GM23248 (cell line): Measurements from ENCODE around the gene GRK2.

ENCODE experiments used
- EZH2 ChIP-seq: fragments of 200-600 bp; sonication (generic); IDR thresholded peaks from 2 replicates; pipeline ENCODE4 v1.6.1; 2018; ENCODE audit warnings: antibody characterized with exemption, mild to moderate bottlenecking; ENCODE audit not compliant: insufficient read depth, poor library complexity, severe bottlenecking
- EZH2phosphoT487 ChIP-seq: fragments of 200-600 bp; sonication (generic); IDR thresholded peaks from 2 replicates; pipeline ENCODE4 v1.6.1; 2018; ENCODE audit warnings: antibody characterized with exemption, moderate library complexity, mild to moderate bottlenecking, low read depth; ENCODE audit not compliant: insufficient read depth

DNA sequence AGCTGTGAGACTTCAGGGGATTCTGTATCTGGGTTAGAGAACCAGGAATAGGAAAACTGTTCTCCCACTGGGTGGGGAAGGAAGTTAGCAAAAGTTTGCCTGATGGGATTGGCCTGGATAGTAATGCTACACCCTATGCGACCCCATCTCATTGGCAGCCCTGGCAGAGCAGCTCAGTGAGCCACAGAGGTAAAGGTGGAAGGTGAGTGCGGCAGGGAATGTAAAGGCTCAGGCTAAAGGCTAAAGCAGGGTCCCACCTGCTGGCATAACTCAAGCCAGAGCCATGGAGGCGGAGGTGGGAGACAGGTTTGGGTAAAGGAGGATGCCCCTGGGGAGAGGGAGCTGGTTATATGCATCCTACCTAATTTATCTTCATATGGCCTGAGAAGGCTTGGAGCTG, 55.8 kb downstream of the GRK2 start:
- TF ChIP-seq EZH2 = no peak
- TF ChIP-seq EZH2phosphoT487 = no peak
